ENCODE measurements around the gene UBE2J2. TPM values are rescaled to one million over a fixed set of nuclear protein-coding genes. Genes with fewer than 3 reads are reported as not detected.

UBE2J2 gene
- polyA plus RNA-seq, 1 donor from 2014 or later = 79.7 TPM

DNA sequence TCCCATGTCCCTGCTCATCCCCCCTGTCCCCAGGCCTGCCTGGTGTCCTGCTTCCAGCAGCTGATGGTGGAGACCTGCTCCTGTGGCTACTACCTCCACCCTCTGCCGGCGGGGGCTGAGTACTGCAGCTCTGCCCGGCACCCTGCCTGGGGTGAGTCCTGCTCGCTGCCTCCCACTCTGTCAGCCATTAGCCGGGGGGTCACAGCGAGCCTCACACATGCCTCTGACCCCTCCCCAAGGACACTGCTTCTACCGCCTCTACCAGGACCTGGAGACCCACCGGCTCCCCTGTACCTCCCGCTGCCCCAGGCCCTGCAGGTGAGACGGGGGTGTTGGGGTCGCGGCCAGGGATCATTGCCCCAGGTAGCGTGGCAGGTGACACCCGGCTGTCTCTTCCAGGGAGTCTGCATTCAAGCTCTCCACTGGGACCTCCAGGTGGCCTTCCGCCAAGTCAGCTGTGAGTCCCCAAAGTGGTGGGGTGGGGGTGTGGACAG lies 16.6 kb upstream of the UBE2J2 start:
- H3K4me2 ChIP-seq (ENCODE audit: low read length) = no peak overlapping the region
- no peak overlapping the region for H3K27ac ChIP-seq (ENCODE audit: low read length)

DNA sequence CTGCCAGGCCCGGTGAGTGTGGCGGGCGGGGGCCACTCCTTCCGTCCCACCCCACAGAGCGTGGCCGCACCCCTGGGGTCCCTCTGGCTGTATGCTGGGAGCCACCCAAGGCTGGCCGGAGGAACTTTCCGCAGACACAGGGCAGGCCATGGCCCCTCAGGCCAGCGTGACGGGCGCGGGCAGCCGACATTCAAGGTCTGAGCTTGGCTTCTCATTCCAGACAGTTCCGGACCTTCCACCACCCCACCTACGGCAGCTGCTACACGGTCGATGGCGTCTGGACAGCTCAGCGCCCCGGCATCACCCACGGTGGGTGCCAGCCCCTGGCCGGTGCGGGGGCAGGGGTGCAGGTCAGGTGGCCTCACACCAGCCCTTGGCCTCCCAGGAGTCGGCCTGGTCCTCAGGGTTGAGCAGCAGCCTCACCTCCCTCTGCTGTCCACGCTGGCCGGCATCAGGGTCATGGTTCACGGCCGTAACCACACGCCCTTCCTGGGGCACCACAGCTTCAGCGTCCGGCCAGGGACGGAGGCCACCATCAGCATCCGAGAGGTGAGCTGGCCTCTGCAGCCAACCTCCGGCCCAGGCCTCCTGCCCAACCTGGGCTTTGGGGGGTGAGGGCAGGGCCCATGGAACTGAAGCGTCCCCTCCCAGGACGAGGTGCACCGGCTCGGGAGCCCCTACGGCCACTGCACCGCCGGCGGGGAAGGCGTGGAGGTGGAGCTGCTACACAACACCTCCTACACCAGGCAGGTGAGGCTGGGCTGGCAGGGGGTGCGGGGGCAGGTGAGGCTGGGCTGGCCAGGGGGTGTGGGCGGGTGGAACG lies 13.8 kb upstream of the UBE2J2 start:
- no peaks in the 10 kb centered on the region for H3K9me3 ChIP-seq (ENCODE audit: low read length)
- H3K79me2 ChIP-seq (replicated peaks; ENCODE audit: insufficient read depth, low read length) = no peaks in the 10 kb centered on the region
- no peak overlapping the region for H3K4me2 ChIP-seq (ENCODE audit: low read length)
- H3F3A ChIP-seq (ENCODE audit: insufficient read depth, low read length, poor library complexity, severe bottlenecking) = no peaks in the 10 kb centered on the region
- H3K27ac ChIP-seq (ENCODE audit: low read length) = no peak overlapping the region
- no peak overlapping the region for H3K9ac ChIP-seq (ENCODE audit: low read length)
- H3K9me2 ChIP-seq (ENCODE audit: insufficient read depth, low read length) = no peaks in the 10 kb centered on the region
- no peaks in the 10 kb centered on the region for H3K27me3 ChIP-seq (ENCODE audit: insufficient read depth, low read depth, low read length)
- no peaks in the 10 kb centered on the region for H4K20me1 ChIP-seq (ENCODE audit: insufficient read depth)
- H3K4me3 ChIP-seq (ENCODE audit: low read length) = no peak overlapping the region
- TF ChIP-seq SMC3 (conservative IDR thresholded peaks at IDR 0.05; ENCODE audit: poor library complexity) = no peak
- TF ChIP-seq, protein P1, sequence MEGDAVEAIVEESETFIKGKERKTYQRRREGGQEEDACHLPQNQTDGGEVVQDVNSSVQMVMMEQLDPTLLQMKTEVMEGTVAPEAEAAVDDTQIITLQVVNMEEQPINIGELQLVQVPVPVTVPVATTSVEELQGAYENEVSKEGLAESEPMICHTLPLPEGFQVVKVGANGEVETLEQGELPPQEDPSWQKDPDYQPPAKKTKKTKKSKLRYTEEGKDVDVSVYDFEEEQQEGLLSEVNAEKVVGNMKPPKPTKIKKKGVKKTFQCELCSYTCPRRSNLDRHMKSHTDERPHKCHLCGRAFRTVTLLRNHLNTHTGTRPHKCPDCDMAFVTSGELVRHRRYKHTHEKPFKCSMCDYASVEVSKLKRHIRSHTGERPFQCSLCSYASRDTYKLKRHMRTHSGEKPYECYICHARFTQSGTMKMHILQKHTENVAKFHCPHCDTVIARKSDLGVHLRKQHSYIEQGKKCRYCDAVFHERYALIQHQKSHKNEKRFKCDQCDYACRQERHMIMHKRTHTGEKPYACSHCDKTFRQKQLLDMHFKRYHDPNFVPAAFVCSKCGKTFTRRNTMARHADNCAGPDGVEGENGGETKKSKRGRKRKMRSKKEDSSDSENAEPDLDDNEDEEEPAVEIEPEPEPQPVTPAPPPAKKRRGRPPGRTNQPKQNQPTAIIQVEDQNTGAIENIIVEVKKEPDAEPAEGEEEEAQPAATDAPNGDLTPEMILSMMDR (IDR thresholded peaks at IDR 0.05; ENCODE audit: poor library complexity, severe bottlenecking) = no peak
- no peak for TF ChIP-seq EZH2 (IDR thresholded peaks at IDR 0.05; ENCODE audit: borderline replicate concordance, insufficient read depth, low read length, poor library complexity, severe bottlenecking)
- no peak for TF ChIP-seq MXI1 (conservative IDR thresholded peaks at IDR 0.05; ENCODE audit: poor library complexity, severe bottlenecking)
- no peak for TF ChIP-seq POLR2AphosphoS5 (IDR thresholded peaks at IDR 0.05)
- no peak for TF ChIP-seq EP300 (conservative IDR thresholded peaks at IDR 0.05; ENCODE audit: poor library complexity, severe bottlenecking)
- TF ChIP-seq TAF1 (IDR thresholded peaks at IDR 0.05; ENCODE audit: low read depth) = no peak
- TF ChIP-seq, protein P2, sequence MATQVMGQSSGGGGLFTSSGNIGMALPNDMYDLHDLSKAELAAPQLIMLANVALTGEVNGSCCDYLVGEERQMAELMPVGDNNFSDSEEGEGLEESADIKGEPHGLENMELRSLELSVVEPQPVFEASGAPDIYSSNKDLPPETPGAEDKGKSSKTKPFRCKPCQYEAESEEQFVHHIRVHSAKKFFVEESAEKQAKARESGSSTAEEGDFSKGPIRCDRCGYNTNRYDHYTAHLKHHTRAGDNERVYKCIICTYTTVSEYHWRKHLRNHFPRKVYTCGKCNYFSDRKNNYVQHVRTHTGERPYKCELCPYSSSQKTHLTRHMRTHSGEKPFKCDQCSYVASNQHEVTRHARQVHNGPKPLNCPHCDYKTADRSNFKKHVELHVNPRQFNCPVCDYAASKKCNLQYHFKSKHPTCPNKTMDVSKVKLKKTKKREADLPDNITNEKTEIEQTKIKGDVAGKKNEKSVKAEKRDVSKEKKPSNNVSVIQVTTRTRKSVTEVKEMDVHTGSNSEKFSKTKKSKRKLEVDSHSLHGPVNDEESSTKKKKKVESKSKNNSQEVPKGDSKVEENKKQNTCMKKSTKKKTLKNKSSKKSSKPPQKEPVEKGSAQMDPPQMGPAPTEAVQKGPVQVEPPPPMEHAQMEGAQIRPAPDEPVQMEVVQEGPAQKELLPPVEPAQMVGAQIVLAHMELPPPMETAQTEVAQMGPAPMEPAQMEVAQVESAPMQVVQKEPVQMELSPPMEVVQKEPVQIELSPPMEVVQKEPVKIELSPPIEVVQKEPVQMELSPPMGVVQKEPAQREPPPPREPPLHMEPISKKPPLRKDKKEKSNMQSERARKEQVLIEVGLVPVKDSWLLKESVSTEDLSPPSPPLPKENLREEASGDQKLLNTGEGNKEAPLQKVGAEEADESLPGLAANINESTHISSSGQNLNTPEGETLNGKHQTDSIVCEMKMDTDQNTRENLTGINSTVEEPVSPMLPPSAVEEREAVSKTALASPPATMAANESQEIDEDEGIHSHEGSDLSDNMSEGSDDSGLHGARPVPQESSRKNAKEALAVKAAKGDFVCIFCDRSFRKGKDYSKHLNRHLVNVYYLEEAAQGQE (IDR thresholded peaks at IDR 0.05; ENCODE audit: borderline replicate concordance) = no peak
- no peak for TF ChIP-seq RAD21 (conservative IDR thresholded peaks at IDR 0.05)
- H2AFZ ChIP-seq (ENCODE audit: low read depth, low read length) = no peak overlapping the region
- no peaks in the 10 kb centered on the region for H3K36me3 ChIP-seq (ENCODE audit: insufficient read depth, low read length)

More for the DNA sequence above, 16.6 kb upstream of the UBE2J2 start:
- Histone ChIP-seq H3K9me3 (ENCODE audit: low read length) (no peaks in the 10 kb centered on the region), H3K9me2 (ENCODE audit: insufficient read depth, low read length) (no peaks in the 10 kb centered on the region), H3K9ac (ENCODE audit: low read length) (no peak overlapping the region), H3K4me3 (ENCODE audit: low read length) (no peak overlapping the region), H4K20me1 (ENCODE audit: insufficient read depth) (no peaks in the 10 kb centered on the region), H3K79me2 (replicated peaks; ENCODE audit: insufficient read depth, low read length) (no peaks in the 10 kb centered on the region), H2AFZ (ENCODE audit: low read depth, low read length) (no peak overlapping the region), H3K27me3 (ENCODE audit: insufficient read depth, low read depth, low read length) (no peaks in the 10 kb centered on the region), H3F3A (ENCODE audit: insufficient read depth, low read length, poor library complexity, severe bottlenecking) (no peaks in the 10 kb centered on the region), H3K36me3 (ENCODE audit: insufficient read depth, low read length) (no peaks in the 10 kb centered on the region)
- TF ChIP-seq SMC3 (conservative IDR thresholded peaks at IDR 0.05; ENCODE audit: poor library complexity) (peak; percentile 40), RAD21 (conservative IDR thresholded peaks at IDR 0.05) (peak; percentile 20), MXI1 (conservative IDR thresholded peaks at IDR 0.05; ENCODE audit: poor library complexity, severe bottlenecking) (no peak), EZH2 (IDR thresholded peaks at IDR 0.05; ENCODE audit: borderline replicate concordance, insufficient read depth, low read length, poor library complexity, severe bottlenecking) (no peak)
- TF ChIP-seq, protein P2 (IDR thresholded peaks at IDR 0.05; ENCODE audit: borderline replicate concordance) = no peak
- TF ChIP-seq, protein P1 (IDR thresholded peaks at IDR 0.05; ENCODE audit: poor library complexity, severe bottlenecking) = peak; percentile 54

Measured in neural cell (in vitro differentiated cells).